Stomach (tissue), 9 donors: ENCODE measurements around the gene NAALADL1. TPM values are rescaled to one million over a fixed set of nuclear protein-coding genes. Genes with fewer than 3 reads are reported as not detected.

Source experiments
- DNase-seq, 2 donors: peaks; one replicate each; pipeline versions ENCODE4 v3.0.0 to v3.0.0-alpha.2; 2013 to 2019
- H3K27ac ChIP-seq, 5 donors: fragments of 200-600 bp in 4 of 5; sonication (generic) in 4 of 5; one replicate each; pipeline ENCODE4 v1.5.1; 2013 to 2019; ENCODE audit warnings: mild to moderate bottlenecking in 1 of 5, moderate library complexity in 1 of 5
- H3K27me3 ChIP-seq, 3 donors: fragments of 200-600 bp; sonication (generic); one replicate each; pipeline ENCODE4 v1.5.1; 2017 to 2019; ENCODE audit warnings: mixed run types in 1 of 3
- H3K36me3 ChIP-seq, 4 donors: fragments of 200-600 bp; sonication (generic); 1 replicate in 3 of 4; 2 replicates in 1 of 4; pipeline ENCODE4 v1.5.1; 2016 to 2019
- H3K4me1 ChIP-seq, 4 donors: fragments of 200-600 bp; sonication (generic); one replicate each; pipeline ENCODE4 v1.5.1; 2016 to 2019
- H3K4me3 ChIP-seq, 4 donors: fragments of 200-600 bp; sonication (generic) in 3 of 4; one replicate each; pipeline ENCODE4 v1.5.1; 2016 to 2019; ENCODE audit warnings: mild to moderate bottlenecking in 1 of 4
- H3K9me3 ChIP-seq, 4 donors: fragments of 200-600 bp; sonication (generic); one replicate each; pipeline ENCODE4 v1.5.1; 2016 to 2019
- CTCF ChIP-seq, 7 experiments: fragments of 450-650 bp in 4 of 7; fragments of 200-600 bp in 3 of 7; sonication (generic) in 3 of 7; IDR thresholded peaks; one replicate each; pipeline ENCODE4 v1.5.1; 2016 to 2019; ENCODE audit warnings: antibody characterized with exemption in 7 of 7, control low read depth in 2 of 7, mild to moderate bottlenecking in 1 of 7
- EP300 ChIP-seq: sonication (generic); formaldehyde crosslinking; IDR thresholded peaks from one replicate; pipeline ENCODE4 v1.6.1; 2017; ENCODE audit warnings: antibody characterized with exemption
- POLR2A ChIP-seq, 4 donors: fragments of 450-650 bp; IDR thresholded peaks; one replicate each; pipeline ENCODE4 v1.6.1; 2016; ENCODE audit warnings: antibody characterized with exemption in 4 of 4, control low read depth in 2 of 4, mild to moderate bottlenecking in 1 of 4, moderate library complexity in 1 of 4
- POLR2AphosphoS5 ChIP-seq, 3 donors: sonication (generic); formaldehyde crosslinking; IDR thresholded peaks; one replicate each; pipeline ENCODE4 v1.6.1; 2016; ENCODE audit warnings: antibody characterized with exemption in 3 of 3
- WGBS, 5 donors: extraction: QIAGEN DNeasy Blood & Tissue Kit in 3 of 5; methylation state at CpG; one replicate each; pipeline versions ENCODE4 v1.1.5 to v1.1.7; 2013 to 2018; 5-methylcytosine and 5-hydroxymethylcytosine counted together
- intact Hi-C: fragments of 100-400 bp; cut with DNase I; formaldehyde crosslinking; loops from one replicate; pipeline ENCODE4 v1.15.1; 2023; ENCODE audit warnings: low total_unique reads
- polyA plus RNA-seq, 3 donors: library from polyadenylated mRNA; stranded (reverse); fragments of 200-250 nt; gene quantifications; one replicate each; pipeline ENCODE4 v1.2.3, GENCODE V29; 2013
- small RNA-seq, 4 donors: library from RNA; depleted of rRNA; stranded (forward); fragments of <200 nt; gene quantifications; one replicate each; pipeline ENCODE3, GENCODE V24; 2016
- total RNA-seq, 5 donors: library from RNA; depleted of rRNA; stranded (reverse); fragments of >200 nt; gene quantifications; one replicate each; pipeline versions ENCODE4 v1.1.0 to v1.2.3, GENCODE V29; 2014 to 2016
- donor health status: healthy with polysubstance abuse.
- donor health status: Bipolar disorder and iron deficiency.
- donor health status: healthy.

NAALADL1 gene
- total and polyA plus RNA-seq, 8 donors, result 1.3 to 65.2 (median 10.0) TPM; not detected in 1

- TF ChIP-seq POLR2A (IDR thresholded peaks at IDR 0.05) (peak in 2 of 4 donors; percentile 27 to 49), EP300 (no peak), CTCF (IDR thresholded peaks at IDR 0.05) (peak in 5 of 7 experiments; percentile 26 to 64 (median 44)), POLR2AphosphoS5 (IDR thresholded peaks at IDR 0.05) (peak; percentile 58 to 90 (median 87))
- 13 to 20% (median 19%) methylated on average over 9 of the region's 9 CpGs for WGBS, 5 donors
- intact Hi-C loops, result loop anchor here (10.0 kb wide), 1 partner anchor 82 kb away; the partner anchor contains the start of gene ATG2A
- Histone ChIP-seq H3K27me3 (no peaks in the 10 kb centered on the region), H3K36me3 (peaks cover 0 to 26% (median 14%) of the 10 kb centered on the region in 4 donors), H3K4me3 (peak within 1 kb of the TSS; percentile 49 to 59 (median 52)), H3K4me1 (peaks cover 6 to 31% (median 28%) of the 10 kb centered on the region in 4 donors), H3K27ac (peak within 1 kb of the TSS; percentile 57 to 90 (median 84)), H3K9me3 (no peaks in the 10 kb centered on the region)
- DNase-seq, result peak; percentile 89 to 91
Observed at GRCh38 chr11:64996710-64997380, 61.5 kb downstream of the NAALADL1 start, which contains the start of gene BATF2. Gene BATF2 (minus strand): TSS chr11:64996971. CDS start chr11:64996914, 57 bp downstream.

GRCh38 chr11:64996327-64996709, 62.0 kb downstream of the NAALADL1 start:
- H3K4me3 ChIP-seq, result peak overlapping the region; percentile 49 to 59 (median 52)
- WGBS, 5 donors, result 15 to 34% (median 19%) methylated on average over 9 to 11 of the region's 11 CpGs
- peaks cover 0 to 31% (median 19%) of the 10 kb centered on the region in 4 donors for H3K36me3 ChIP-seq
- TF ChIP-seq CTCF (IDR thresholded peaks at IDR 0.05) (no peak), POLR2A (IDR thresholded peaks at IDR 0.05) (no peak), POLR2AphosphoS5 (IDR thresholded peaks at IDR 0.05) (no peak), EP300 (no peak)
- DNase-seq, result no peak
- H3K27me3 ChIP-seq, result no peaks in the 10 kb centered on the region
- H3K4me1 ChIP-seq, result peaks cover 6 to 35% (median 29%) of the 10 kb centered on the region in 4 donors
- peak overlapping the region; percentile 57 to 90 (median 84) for H3K27ac ChIP-seq
- no peaks in the 10 kb centered on the region for H3K9me3 ChIP-seq
- intact Hi-C loops, result loop anchor here (10.0 kb wide), 1 partner anchor 82 kb away; the partner anchor contains the start of gene ATG2A

Small RNA genes within 50 kb of the gene (small RNA-seq; reads per million reads assigned to genes)
- 0.15 to 0.61 (median 0.55) reads per million in 4 donors for gene MIR6879
- gene SNX15, result 0 reads per million in 4 donors

Other genes starting within 250 kb of the NAALADL1 start
- gene MEN1, start 248.0 kb downstream of the NAALADL1 start, total RNA-seq, result 10 to 100 TPM in 4 of 5 donors, 1 to 10 TPM in 1; 9.4 to 62.5 (median 16.9) TPM
- 10 to 100 TPM; 12.9 to 16.4 (median 13.6) TPM for gene MEN1, start 248.0 kb downstream of the NAALADL1 start, polyA plus RNA-seq
- 10 to 100 TPM; 10.3 to 66.5 (median 53.3) TPM for gene CDC42BPG, start 213.9 kb downstream of the NAALADL1 start, total RNA-seq
- gene CDC42BPG, start 213.9 kb downstream of the NAALADL1 start, polyA plus RNA-seq, result 10 to 100 TPM in 2 of 3 donors, 1 to 10 TPM in 1; 8.9 to 20.0 (median 10.9) TPM
- 100 to 1,000 TPM in 2 of 5 donors, 10 to 100 TPM in 3; 23.3 to 160 (median 56.2) TPM for gene EHD1, start 179.9 kb downstream of the NAALADL1 start, total RNA-seq
- gene EHD1, start 179.9 kb downstream of the NAALADL1 start, polyA plus RNA-seq, result 10 to 100 TPM; 17.9 to 24.6 (median 19.4) TPM
- 10 to 100 TPM; 14.3 to 77.6 (median 46.1) TPM for gene ATG2A, start 141.3 kb downstream of the NAALADL1 start, total RNA-seq
- gene ATG2A, start 141.3 kb downstream of the NAALADL1 start, polyA plus RNA-seq, result 10 to 100 TPM; 12.2 to 18.7 (median 16.3) TPM
- 10 to 100 TPM in 4 of 5 donors, 1 to 10 TPM in 1; 6.6 to 75.6 (median 25.7) TPM for gene PPP2R5B, start 133.9 kb downstream of the NAALADL1 start, total RNA-seq
- gene PPP2R5B, start 133.9 kb downstream of the NAALADL1 start, polyA plus RNA-seq, result 10 to 100 TPM in 2 of 3 donors, 1 to 10 TPM in 1; 9.8 to 13.8 (median 12.3) TPM
- gene GPHA2, start 122.7 kb downstream of the NAALADL1 start, total RNA-seq, result not detected
- under 1 TPM in 2 of 3 donors, not detected in 1; 0.30 to 0.50 TPM for gene GPHA2, start 122.7 kb downstream of the NAALADL1 start, polyA plus RNA-seq
- gene MAJIN, start 86.4 kb downstream of the NAALADL1 start, total RNA-seq, result not detected
- gene MAJIN, start 86.4 kb downstream of the NAALADL1 start, polyA plus RNA-seq, result under 1 TPM in 1 of 3 donors, not detected in 2; 0.20 TPM
- 10 to 100 TPM in 1 of 5 donors, 1 to 10 TPM in 2, under 1 TPM in 1, not detected in 1; 0.73 to 29.5 (median 3.0) TPM for gene BATF2, start 61.6 kb downstream of the NAALADL1 start, total RNA-seq
- 10 to 100 TPM in 1 of 3 donors, 1 to 10 TPM in 2; 3.4 to 10.8 (median 4.5) TPM for gene BATF2, start 61.6 kb downstream of the NAALADL1 start, polyA plus RNA-seq
- 100 to 1,000 TPM in 2 of 5 donors, 10 to 100 TPM in 2, 1 to 10 TPM in 1; 4.9 to 237 (median 57.2) TPM for gene ARL2, start 44.4 kb downstream of the NAALADL1 start, total RNA-seq
- 100 to 1,000 TPM in 1 of 3 donors, 10 to 100 TPM in 2; 88.3 to 119 (median 98.0) TPM for gene ARL2, start 44.4 kb downstream of the NAALADL1 start, polyA plus RNA-seq
- 10 to 100 TPM in 4 of 5 donors, 1 to 10 TPM in 1; 4.2 to 45.8 (median 13.3) TPM for gene SNX15, start 31.1 kb downstream of the NAALADL1 start, total RNA-seq
- 10 to 100 TPM; 18.7 to 22.5 (median 20.0) TPM for gene SNX15, start 31.1 kb downstream of the NAALADL1 start, polyA plus RNA-seq
- 10 to 100 TPM in 2 of 5 donors, 1 to 10 TPM in 3; 1.8 to 97.6 (median 6.7) TPM for gene SAC3D1, start 17.3 kb downstream of the NAALADL1 start, total RNA-seq
- gene SAC3D1, start 17.3 kb downstream of the NAALADL1 start, polyA plus RNA-seq, result 10 to 100 TPM in 2 of 3 donors, 1 to 10 TPM in 1; 8.9 to 14.5 (median 14.4) TPM
- 1 to 10 TPM; 1.4 to 9.1 (median 2.2) TPM for gene CDCA5, start 25.5 kb upstream of the NAALADL1 start, total RNA-seq
- 1 to 10 TPM; 3.5 to 6.7 (median 4.6) TPM for gene CDCA5, start 25.5 kb upstream of the NAALADL1 start, polyA plus RNA-seq
- gene ZFPL1, start 25.7 kb upstream of the NAALADL1 start, total RNA-seq, result 10 to 100 TPM; 17.6 to 62.0 (median 28.8) TPM
- 10 to 100 TPM; 36.7 to 38.6 (median 37.4) TPM for gene ZFPL1, start 25.7 kb upstream of the NAALADL1 start, polyA plus RNA-seq
- 1,000 to 10,000 TPM in 1 of 5 donors, 100 to 1,000 TPM in 4; 174 to 2,272 (median 234) TPM for gene VPS51, start 37.7 kb upstream of the NAALADL1 start, total RNA-seq
- 100 to 1,000 TPM; 124 to 135 (median 128) TPM for gene VPS51, start 37.7 kb upstream of the NAALADL1 start, polyA plus RNA-seq
- 100 to 1,000 TPM in 1 of 5 donors, 10 to 100 TPM in 3, 1 to 10 TPM in 1; 7.6 to 118 (median 19.6) TPM for gene TM7SF2, start 53.3 kb upstream of the NAALADL1 start, total RNA-seq
- gene TM7SF2, start 53.3 kb upstream of the NAALADL1 start, polyA plus RNA-seq, result 10 to 100 TPM; 38.6 to 65.2 (median 51.9) TPM
- gene ZNHIT2, start 59.1 kb upstream of the NAALADL1 start, total RNA-seq, result 100 to 1,000 TPM in 1 of 5 donors, 10 to 100 TPM in 1, 1 to 10 TPM in 2, not detected in 1; 2.4 to 130 (median 39.9) TPM
- 10 to 100 TPM; 18.0 to 20.0 (median 18.9) TPM for gene ZNHIT2, start 59.1 kb upstream of the NAALADL1 start, polyA plus RNA-seq
- 1,000 to 10,000 TPM in 1 of 5 donors, 100 to 1,000 TPM in 4; 456 to 1,872 (median 566) TPM for gene FAU, start 63.6 kb upstream of the NAALADL1 start, total RNA-seq
- gene FAU, start 63.6 kb upstream of the NAALADL1 start, polyA plus RNA-seq, result 1,000 to 10,000 TPM; 1,111 to 1,352 (median 1,208) TPM
- 10 to 100 TPM; 22.8 to 75.9 (median 33.0) TPM for gene MRPL49, start 63.8 kb upstream of the NAALADL1 start, total RNA-seq
- 10 to 100 TPM; 36.0 to 69.8 (median 39.9) TPM for gene MRPL49, start 63.8 kb upstream of the NAALADL1 start, polyA plus RNA-seq
- 10 to 100 TPM; 20.0 to 75.3 (median 64.9) TPM for gene SYVN1, start 76.0 kb upstream of the NAALADL1 start, total RNA-seq
- gene SYVN1, start 76.0 kb upstream of the NAALADL1 start, polyA plus RNA-seq, result 10 to 100 TPM in 2 of 3 donors, 1 to 10 TPM in 1; 7.2 to 18.5 (median 13.4) TPM
- gene SPDYC, start 111.7 kb upstream of the NAALADL1 start, total RNA-seq, result not detected
- not detected for gene SPDYC, start 111.7 kb upstream of the NAALADL1 start, polyA plus RNA-seq
- gene CAPN1, start 123.4 kb upstream of the NAALADL1 start, total RNA-seq, result 100 to 1,000 TPM in 3 of 5 donors, 10 to 100 TPM in 2; 79.5 to 325 (median 155) TPM
- 100 to 1,000 TPM in 2 of 3 donors, 10 to 100 TPM in 1; 96.1 to 234 (median 112) TPM for gene CAPN1, start 123.4 kb upstream of the NAALADL1 start, polyA plus RNA-seq
- 10 to 100 TPM in 2 of 5 donors, 1 to 10 TPM in 3; 1.7 to 17.0 (median 5.5) TPM for gene POLA2, start 203.4 kb upstream of the NAALADL1 start, total RNA-seq
- 10 to 100 TPM in 2 of 3 donors, 1 to 10 TPM in 1; 8.6 to 11.2 (median 10.3) TPM for gene POLA2, start 203.4 kb upstream of the NAALADL1 start, polyA plus RNA-seq